ENCODE measurements around the gene ONECUT1.

DNA sequence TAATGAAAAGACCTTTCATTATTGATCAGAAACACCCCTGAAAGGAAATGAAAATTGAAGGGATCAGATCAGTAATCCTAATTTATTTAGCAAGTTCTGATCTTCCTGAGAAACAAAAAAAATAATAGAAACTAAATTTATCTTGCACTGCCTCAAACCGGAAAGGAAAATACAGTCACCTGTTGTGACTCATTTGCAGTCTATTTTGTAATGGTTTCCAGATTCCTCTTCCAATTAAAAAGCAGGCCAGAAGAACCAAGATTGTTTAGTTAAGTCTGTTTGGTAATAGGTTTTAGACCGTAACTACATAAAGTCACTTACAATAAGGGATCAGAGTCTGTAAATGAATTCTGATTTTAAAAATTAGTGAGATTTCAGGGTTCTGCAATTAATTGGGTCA is 61.2 kb downstream of the ONECUT1 start:
- TF ChIP-seq POLR2A (IDR thresholded peaks at IDR 0.05; ENCODE audit: low read depth, low read length) (no peak), POLR2AphosphoS5 (IDR thresholded peaks at IDR 0.05; ENCODE audit: low read depth, low read length) (no peak), SPI1 (IDR thresholded peaks at IDR 0.05; ENCODE audit: low read depth, low read length) (no peak), TAF1 (IDR thresholded peaks at IDR 0.05; ENCODE audit: low read depth, low read length) (no peak), POU2F2 (IDR thresholded peaks at IDR 0.05; ENCODE audit: low read depth, low read length) (no peak)
